Measurements from ENCODE around the gene EIF3I. TPM values are rescaled to one million over a fixed set of nuclear protein-coding genes. Genes with fewer than 3 reads are reported as not detected.

EIF3I gene
- total and polyA plus RNA-seq, 2 of the 13 experiments (the other 11 are each of a cell fraction or from before 2014, with no cell fraction given), result 210 to 223 TPM

DNA sequence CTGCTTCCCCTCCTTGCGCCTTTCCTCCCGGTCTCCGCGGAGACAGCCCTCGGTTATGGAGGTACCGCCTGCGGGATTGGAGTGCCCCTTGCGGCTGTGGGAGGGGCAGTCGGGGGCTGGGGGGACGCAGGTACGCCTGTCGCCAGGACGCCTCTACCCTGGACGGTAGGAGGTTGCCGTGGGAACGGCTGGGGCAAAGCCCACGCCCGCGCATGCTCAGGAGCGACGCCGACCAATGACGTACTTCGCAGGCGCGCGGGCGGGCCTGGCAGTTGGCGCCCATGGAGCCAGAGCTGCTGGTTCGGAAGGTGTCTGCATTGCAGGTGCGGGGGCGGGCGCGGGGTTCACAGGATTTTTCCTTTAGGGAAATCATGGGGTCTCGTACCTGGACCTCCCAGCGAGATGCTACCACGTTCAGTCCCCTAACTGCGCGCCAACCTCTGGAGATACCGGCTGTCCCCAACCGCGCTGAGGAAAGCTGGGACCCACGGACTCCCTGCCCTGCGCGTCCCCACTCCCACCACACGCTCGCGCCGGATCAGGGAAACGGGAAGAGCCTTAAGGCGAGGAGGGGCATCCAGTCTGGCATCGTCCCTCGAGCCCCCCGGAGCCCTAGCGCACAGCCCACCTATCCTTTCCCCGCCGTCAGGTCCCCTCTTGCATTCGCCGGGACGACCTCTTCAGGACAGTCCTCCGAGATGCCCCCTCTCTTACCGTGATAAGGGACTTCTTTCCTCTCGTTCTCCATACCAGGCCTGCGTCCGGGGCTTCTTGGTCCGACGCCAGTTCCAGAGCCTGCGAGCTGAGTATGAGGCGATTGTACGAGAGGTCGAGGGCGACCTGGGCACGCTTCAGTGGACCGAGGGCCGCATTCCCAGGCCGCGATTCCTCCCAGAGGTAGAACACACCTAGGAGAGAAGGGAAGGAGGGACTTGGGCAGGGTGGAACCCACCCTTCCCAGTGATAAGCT lies 16.5 kb upstream of the EIF3I start, which contains the start of gene IQCC (continued):
- TF ChIP-seq, protein P1, sequence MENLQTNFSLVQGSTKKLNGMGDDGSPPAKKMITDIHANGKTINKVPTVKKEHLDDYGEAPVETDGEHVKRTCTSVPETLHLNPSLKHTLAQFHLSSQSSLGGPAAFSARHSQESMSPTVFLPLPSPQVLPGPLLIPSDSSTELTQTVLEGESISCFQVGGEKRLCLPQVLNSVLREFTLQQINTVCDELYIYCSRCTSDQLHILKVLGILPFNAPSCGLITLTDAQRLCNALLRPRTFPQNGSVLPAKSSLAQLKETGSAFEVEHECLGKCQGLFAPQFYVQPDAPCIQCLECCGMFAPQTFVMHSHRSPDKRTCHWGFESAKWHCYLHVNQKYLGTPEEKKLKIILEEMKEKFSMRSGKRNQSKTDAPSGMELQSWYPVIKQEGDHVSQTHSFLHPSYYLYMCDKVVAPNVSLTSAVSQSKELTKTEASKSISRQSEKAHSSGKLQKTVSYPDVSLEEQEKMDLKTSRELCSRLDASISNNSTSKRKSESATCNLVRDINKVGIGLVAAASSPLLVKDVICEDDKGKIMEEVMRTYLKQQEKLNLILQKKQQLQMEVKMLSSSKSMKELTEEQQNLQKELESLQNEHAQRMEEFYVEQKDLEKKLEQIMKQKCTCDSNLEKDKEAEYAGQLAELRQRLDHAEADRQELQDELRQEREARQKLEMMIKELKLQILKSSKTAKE (CRISPR knock-in tag; IDR thresholded peaks at IDR 0.05; ENCODE audit: borderline replicate concordance), result no peak
- TF ChIP-seq ZNF34 (CRISPR knock-in tag; IDR thresholded peaks at IDR 0.05; ENCODE audit: borderline replicate concordance) (no peak), MED8 (CRISPR knock-in tag; IDR thresholded peaks at IDR 0.05; ENCODE audit: insufficient replicate concordance) (no peak), RFXANK (CRISPR knock-in tag; IDR thresholded peaks at IDR 0.05) (no peak), KDM5A (IDR thresholded peaks at IDR 0.05; ENCODE audit: borderline replicate concordance, low read length) (no peak), FOSL1 (CRISPR knock-in tag; IDR thresholded peaks at IDR 0.05; ENCODE audit: borderline replicate concordance) (no peak), ZBTB7A (CRISPR knock-in tag; IDR thresholded peaks at IDR 0.05) (no peak), FOXA3 (CRISPR knock-in tag; IDR thresholded peaks at IDR 0.05) (0 out of 2 replicates have a peak, but pooled peaks have one; percentile 16), PRPF4 (IDR thresholded peaks at IDR 0.05; ENCODE audit: low read depth, low read length, poor library complexity, severe bottlenecking) (no peak), KLF9 (CRISPR knock-in tag; IDR thresholded peaks at IDR 0.05; ENCODE audit: low read depth) (no peak), RXRA (CRISPR knock-in tag; IDR thresholded peaks at IDR 0.05) (no peak; the same call in 1 of the 2 replicates), ZC3H13 (CRISPR knock-in tag; IDR thresholded peaks at IDR 0.05) (0 out of 2 replicates have a peak, but pooled peaks have one; percentile 45), ZNF616 (CRISPR knock-in tag; IDR thresholded peaks at IDR 0.05; ENCODE audit: low read depth) (no peak), BCL6 (CRISPR knock-in tag; IDR thresholded peaks at IDR 0.05) (no peak)
- TF ChIP-seq, protein P2, sequence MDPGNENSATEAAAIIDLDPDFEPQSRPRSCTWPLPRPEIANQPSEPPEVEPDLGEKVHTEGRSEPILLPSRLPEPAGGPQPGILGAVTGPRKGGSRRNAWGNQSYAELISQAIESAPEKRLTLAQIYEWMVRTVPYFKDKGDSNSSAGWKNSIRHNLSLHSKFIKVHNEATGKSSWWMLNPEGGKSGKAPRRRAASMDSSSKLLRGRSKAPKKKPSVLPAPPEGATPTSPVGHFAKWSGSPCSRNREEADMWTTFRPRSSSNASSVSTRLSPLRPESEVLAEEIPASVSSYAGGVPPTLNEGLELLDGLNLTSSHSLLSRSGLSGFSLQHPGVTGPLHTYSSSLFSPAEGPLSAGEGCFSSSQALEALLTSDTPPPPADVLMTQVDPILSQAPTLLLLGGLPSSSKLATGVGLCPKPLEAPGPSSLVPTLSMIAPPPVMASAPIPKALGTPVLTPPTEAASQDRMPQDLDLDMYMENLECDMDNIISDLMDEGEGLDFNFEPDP (CRISPR knock-in tag; conservative IDR thresholded peaks at IDR 0.05), result no peak
- TF ChIP-seq, protein P3, sequence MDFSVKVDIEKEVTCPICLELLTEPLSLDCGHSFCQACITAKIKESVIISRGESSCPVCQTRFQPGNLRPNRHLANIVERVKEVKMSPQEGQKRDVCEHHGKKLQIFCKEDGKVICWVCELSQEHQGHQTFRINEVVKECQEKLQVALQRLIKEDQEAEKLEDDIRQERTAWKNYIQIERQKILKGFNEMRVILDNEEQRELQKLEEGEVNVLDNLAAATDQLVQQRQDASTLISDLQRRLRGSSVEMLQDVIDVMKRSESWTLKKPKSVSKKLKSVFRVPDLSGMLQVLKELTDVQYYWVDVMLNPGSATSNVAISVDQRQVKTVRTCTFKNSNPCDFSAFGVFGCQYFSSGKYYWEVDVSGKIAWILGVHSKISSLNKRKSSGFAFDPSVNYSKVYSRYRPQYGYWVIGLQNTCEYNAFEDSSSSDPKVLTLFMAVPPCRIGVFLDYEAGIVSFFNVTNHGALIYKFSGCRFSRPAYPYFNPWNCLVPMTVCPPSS (IDR thresholded peaks at IDR 0.05), result no peak
- TF ChIP-seq, protein P4, sequence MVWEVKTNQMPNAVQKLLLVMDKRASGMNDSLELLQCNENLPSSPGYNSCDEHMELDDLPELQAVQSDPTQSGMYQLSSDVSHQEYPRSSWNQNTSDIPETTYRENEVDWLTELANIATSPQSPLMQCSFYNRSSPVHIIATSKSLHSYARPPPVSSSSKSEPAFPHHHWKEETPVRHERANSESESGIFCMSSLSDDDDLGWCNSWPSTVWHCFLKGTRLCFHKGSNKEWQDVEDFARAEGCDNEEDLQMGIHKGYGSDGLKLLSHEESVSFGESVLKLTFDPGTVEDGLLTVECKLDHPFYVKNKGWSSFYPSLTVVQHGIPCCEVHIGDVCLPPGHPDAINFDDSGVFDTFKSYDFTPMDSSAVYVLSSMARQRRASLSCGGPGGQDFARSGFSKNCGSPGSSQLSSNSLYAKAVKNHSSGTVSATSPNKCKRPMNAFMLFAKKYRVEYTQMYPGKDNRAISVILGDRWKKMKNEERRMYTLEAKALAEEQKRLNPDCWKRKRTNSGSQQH (CRISPR knock-in tag; IDR thresholded peaks at IDR 0.05; ENCODE audit: low read depth), result peak; percentile 52; the same call in 1 of the 2 replicates
- TF ChIP-seq, protein P5, sequence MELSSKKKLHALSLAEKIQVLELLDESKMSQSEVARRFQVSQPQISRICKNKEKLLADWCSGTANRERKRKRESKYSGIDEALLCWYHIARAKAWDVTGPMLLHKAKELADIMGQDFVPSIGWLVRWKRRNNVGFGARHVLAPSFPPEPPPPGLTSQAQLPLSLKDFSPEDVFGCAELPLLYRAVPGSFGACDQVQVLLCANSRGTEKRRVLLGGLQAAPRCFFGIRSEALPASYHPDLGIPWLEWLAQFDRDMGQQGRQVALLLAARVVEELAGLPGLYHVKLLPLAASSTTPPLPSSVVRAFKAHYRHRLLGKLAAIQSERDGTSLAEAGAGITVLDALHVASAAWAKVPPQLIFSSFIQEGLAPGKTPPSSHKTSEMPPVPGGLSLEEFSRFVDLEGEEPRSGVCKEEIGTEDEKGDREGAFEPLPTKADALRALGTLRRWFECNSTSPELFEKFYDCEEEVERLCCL (CRISPR knock-in tag; IDR thresholded peaks at IDR 0.05; ENCODE audit: borderline replicate concordance), result no peak

All from HepG2 (cell line).